Thoracic aorta (tissue), 2 donors: ENCODE results near the gene RCOR3. TPM values are rescaled to one million over a fixed set of nuclear protein-coding genes. Genes with fewer than 3 reads are reported as not detected.
A peak's percentile ranks its signal among the peaks of the same experiment; 100 is the strongest.

Source experiments
- ATAC-seq: fragments of 150-250 bp; one replicate; pipeline ENCODE4 v1.8.0; 2017; ENCODE audit warnings: low read depth; ENCODE audit not compliant: insufficient number of reproducible peaks, low FRiP score
- DNase-seq: peaks from one replicate; pipeline ENCODE4 v3.0.0-alpha.2; 2020; ENCODE audit warnings: low spot score
- H3K27ac ChIP-seq, 2 donors: fragments of 200-600 bp; sonication (generic); 1 replicate in 1 of 2; 2 replicates in 1 of 2; pipeline ENCODE4 v1.5.1; 2016; ENCODE audit warnings: mild to moderate bottlenecking in 2 of 2, moderate library complexity in 2 of 2
- H3K27me3 ChIP-seq: fragments of 200-600 bp; sonication (generic); replicated peaks from 2 replicates; pipeline ENCODE4 v1.6.0; 2016; ENCODE audit warnings: mild to moderate bottlenecking; ENCODE audit not compliant: insufficient read depth
- H3K36me3 ChIP-seq: fragments of 200-600 bp; sonication (generic); one replicate; pipeline ENCODE4 v1.5.1; 2016
- H3K4me1 ChIP-seq, 2 donors: fragments of 200-600 bp; sonication (generic); 1 replicate in 1 of 2; 2 replicates in 1 of 2; pipeline versions ENCODE4 v1.5.1 to v1.6.0; 2016; ENCODE audit warnings: low read depth in 2 of 2, mild to moderate bottlenecking in 1 of 2; ENCODE audit not compliant: control insufficient read depth in 1 of 2
- H3K4me3 ChIP-seq: fragments of 200-600 bp; sonication (generic); 2 replicates; pipeline ENCODE4 v1.5.1; 2016; ENCODE audit warnings: mild to moderate bottlenecking
- H3K9me3 ChIP-seq: fragments of 200-600 bp; sonication (generic); 2 replicates; pipeline ENCODE4 v1.5.1; 2016
- total RNA-seq, 2 donors: library from RNA; depleted of rRNA; stranded (reverse); fragments of >200 nt; gene quantifications; one replicate each; pipeline versions ENCODE4 v1.1.0 to v1.2.3, GENCODE V29; 2016
- TF ChIP-seq, protein P1 (sequence below): fragments of 200-600 bp; sonication (generic); IDR thresholded peaks from one replicate; pipeline ENCODE4 v1.5.1; 2019; ENCODE audit warnings: antibody characterized with exemption

Gene RCOR3
- total RNA-seq, 2 donors from 2014 or later, result 59.2 to 70.3 TPM

DNA sequence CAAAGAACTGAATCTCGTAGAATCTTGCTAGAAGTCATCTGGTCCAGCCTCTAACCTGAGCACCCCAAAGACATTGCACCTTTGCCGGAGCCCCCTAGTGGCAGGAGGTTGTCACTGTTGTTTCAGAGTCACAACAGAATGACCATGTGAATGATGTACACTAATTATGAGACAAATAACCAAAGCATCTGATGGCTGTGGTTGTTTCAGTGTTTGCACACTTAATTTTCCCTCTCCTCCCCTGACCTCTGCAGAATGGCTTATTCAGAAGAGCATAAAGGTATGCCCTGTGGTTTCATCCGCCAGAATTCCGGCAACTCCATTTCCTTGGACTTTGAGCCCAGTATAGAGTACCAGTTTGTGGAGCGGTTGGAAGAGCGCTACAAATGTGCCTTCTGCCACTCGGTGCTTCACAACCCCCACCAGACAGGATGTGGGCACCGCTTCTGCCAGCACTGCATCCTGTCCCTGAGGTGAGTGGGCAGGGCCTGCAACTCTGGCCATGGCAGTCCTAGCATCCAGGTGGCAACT lies 93.9 kb downstream of the RCOR3 start:
- peaks cover 8 to 54% of the 10 kb centered on the region in 2 donors for H3K4me1 ChIP-seq
- H3K36me3 ChIP-seq, result no peaks in the 10 kb centered on the region
- no peak overlapping the region for H3K27ac ChIP-seq
- H3K4me3 ChIP-seq, result no peak overlapping the region
- ATAC-seq (no peak), DNase-seq (no peak)
- TF ChIP-seq, protein P1, sequence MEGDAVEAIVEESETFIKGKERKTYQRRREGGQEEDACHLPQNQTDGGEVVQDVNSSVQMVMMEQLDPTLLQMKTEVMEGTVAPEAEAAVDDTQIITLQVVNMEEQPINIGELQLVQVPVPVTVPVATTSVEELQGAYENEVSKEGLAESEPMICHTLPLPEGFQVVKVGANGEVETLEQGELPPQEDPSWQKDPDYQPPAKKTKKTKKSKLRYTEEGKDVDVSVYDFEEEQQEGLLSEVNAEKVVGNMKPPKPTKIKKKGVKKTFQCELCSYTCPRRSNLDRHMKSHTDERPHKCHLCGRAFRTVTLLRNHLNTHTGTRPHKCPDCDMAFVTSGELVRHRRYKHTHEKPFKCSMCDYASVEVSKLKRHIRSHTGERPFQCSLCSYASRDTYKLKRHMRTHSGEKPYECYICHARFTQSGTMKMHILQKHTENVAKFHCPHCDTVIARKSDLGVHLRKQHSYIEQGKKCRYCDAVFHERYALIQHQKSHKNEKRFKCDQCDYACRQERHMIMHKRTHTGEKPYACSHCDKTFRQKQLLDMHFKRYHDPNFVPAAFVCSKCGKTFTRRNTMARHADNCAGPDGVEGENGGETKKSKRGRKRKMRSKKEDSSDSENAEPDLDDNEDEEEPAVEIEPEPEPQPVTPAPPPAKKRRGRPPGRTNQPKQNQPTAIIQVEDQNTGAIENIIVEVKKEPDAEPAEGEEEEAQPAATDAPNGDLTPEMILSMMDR, result peak; percentile 53
- H3K9me3 ChIP-seq, result no peaks in the 10 kb centered on the region
- no peaks in the 10 kb centered on the region for H3K27me3 ChIP-seq

DNA sequence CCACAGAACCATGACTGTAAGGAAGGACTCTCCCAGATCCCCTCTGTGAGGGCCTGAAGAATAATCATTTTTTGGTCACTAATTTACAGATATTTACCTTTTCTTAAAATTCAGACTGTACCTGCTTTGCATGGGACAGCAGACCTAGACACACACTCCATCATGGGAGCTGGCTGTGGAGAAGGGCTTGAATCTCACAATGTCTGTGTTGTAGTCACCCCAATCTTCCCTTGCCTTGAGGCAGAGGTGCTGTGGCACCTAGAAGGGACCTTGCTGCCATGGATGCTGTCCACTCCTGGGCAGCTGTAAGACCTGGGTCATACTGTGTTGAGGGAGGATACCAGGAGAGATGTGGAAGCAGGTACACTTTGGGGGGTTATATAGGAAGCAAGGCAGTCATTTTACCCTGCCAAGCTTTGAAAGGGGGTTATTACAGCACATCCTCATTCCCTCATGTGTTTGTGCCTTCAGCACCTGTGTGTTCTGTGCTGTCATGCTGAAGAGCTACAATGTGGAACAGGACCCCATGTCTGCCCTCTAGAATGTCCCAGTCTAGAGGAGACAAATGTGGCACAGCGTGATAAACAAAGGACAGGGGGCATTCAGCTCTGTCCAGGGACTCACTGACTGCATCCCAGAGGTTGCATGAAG lies 94.5 kb downstream of the RCOR3 start:
- DNase-seq (no peak), ATAC-seq (no peak)
- H3K4me1 ChIP-seq, result peaks cover 8 to 49% of the 10 kb centered on the region in 2 donors
- H3K4me3 ChIP-seq, result no peak overlapping the region
- TF ChIP-seq, protein P1, result no peak
- H3K9me3 ChIP-seq, result no peaks in the 10 kb centered on the region
- no peaks in the 10 kb centered on the region for H3K36me3 ChIP-seq
- no peak overlapping the region for H3K27ac ChIP-seq
- no peaks in the 10 kb centered on the region for H3K27me3 ChIP-seq

DNA sequence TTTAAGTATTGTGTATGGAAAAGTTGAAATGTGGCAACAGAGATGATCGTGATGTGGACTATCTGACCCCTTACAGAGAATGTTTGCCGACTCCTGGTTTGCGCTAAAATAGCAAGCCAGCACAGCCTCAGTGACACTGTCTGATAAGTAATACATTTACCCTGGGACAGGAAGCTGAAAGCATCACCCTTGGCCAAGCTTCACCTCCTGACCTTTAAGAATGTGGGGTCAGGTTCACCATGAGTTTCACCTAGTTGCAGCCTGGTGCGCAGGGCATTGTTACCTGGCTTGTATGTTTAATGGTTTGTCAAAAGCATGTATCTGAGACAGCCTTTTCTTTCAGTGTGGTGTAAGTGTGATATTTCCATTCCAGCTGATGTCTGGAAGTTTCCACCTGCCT lies 96.7 kb downstream of the RCOR3 start:
- Histone ChIP-seq H3K9me3 (no peaks in the 10 kb centered on the region), H3K4me1 (peaks cover 17 to 57% of the 10 kb centered on the region in 2 donors), H3K27ac (no peak overlapping the region), H3K4me3 (no peak overlapping the region), H3K27me3 (no peaks in the 10 kb centered on the region), H3K36me3 (peaks cover 8% of the 10 kb centered on the region)
- ATAC-seq, result no peak
- no peak for DNase-seq
- TF ChIP-seq, protein P1, result no peak

DNA sequence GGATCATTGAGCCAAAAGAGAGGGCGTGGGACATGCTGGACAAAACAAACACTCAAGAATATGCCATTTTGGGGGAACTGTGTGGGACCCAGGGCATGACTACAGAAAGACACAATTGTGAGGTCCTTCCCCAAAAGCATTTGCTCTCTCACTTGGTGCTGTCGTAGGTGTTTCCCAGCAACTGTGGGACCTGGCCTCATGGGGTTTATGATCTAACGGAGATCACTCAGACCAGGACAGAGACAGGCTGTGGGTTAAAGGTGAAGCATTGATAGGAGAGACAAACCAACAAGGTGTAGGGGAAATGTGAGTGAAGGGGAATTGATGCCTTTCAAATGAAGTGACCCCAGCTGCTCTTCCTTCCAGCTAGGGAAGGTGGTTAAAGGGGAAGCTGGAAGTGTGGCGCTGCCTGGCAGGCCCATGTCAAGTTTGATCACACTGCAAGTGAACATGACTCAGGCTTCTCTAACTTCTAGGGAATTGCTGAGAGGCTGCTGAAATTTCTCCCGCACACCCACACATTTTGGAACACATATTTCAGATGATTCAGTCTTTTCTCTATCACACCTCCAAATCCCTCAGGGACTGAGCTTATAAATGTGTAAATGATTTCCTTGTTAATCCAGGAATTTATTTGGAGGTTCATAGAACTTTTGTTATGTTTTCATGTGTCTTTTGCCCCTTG lies 97.7 kb downstream of the RCOR3 start:
- H3K27ac ChIP-seq, result peak overlapping the region; percentile 33 to 49
- ATAC-seq, result no peak
- peaks cover 17 to 57% of the 10 kb centered on the region in 2 donors for H3K4me1 ChIP-seq
- no peaks in the 10 kb centered on the region for H3K27me3 ChIP-seq
- peaks cover 14% of the 10 kb centered on the region for H3K36me3 ChIP-seq
- H3K9me3 ChIP-seq, result no peaks in the 10 kb centered on the region
- no peak overlapping the region for H3K4me3 ChIP-seq
- TF ChIP-seq, protein P1, result no peak
- DNase-seq, result no peak

DNA sequence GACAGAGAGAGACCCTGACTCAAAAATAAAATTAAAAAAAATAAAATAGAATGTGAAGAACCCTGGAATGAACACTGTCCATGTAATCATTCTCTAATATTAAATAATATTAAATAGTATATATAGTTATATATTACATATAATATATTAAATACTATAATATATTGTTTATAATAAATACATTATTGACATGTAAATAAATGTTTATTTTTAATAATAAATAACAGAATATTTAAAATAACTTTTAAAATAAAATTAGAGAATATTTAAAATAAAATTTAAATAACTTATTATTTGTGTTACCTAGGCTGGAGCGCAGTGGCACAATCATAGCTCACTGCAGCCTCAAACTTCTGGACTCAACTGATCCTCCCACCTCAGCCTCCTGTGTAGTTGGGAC lies 99.5 kb downstream of the RCOR3 start:
- H3K4me3 ChIP-seq, result no peak overlapping the region
- H3K4me1 ChIP-seq, result peaks cover 17 to 50% of the 10 kb centered on the region in 2 donors
- TF ChIP-seq, protein P1, result no peak
- no peaks in the 10 kb centered on the region for H3K9me3 ChIP-seq
- H3K27me3 ChIP-seq, result no peaks in the 10 kb centered on the region
- ATAC-seq, result no peak
- no peak for DNase-seq
- H3K36me3 ChIP-seq, result peaks cover 17% of the 10 kb centered on the region
- H3K27ac ChIP-seq, result peak overlapping the region in 1 of 2 donors; percentile 64
